HUES6 (cell line): ENCODE results near the gene GIPR.

ENCODE experiments used
- H3K27ac ChIP-seq: 2 replicates; pipeline ENCODE4 v1.7.0; 2013; ENCODE audit warnings: low read depth, mild to moderate bottlenecking, low read length, inconsistent platforms
- H3K27me3 ChIP-seq: 2 replicates; pipeline ENCODE4 v1.6.1; 2013; ENCODE audit warnings: low read length; ENCODE audit not compliant: control insufficient read depth, insufficient read depth
- H3K36me3 ChIP-seq: 2 replicates; pipeline ENCODE4 v1.6.1; 2013; ENCODE audit warnings: low read length; ENCODE audit not compliant: control insufficient read depth, insufficient read depth
- H3K4me1 ChIP-seq: 2 replicates; pipeline ENCODE4 v1.6.1; 2013; ENCODE audit warnings: low read length; ENCODE audit not compliant: control insufficient read depth, insufficient read depth
- H3K4me3 ChIP-seq: 2 replicates; pipeline ENCODE4 v1.5.1; 2013; ENCODE audit warnings: low read depth, low read length
- H3K9ac ChIP-seq: one replicate; pipeline ENCODE4 v1.6.1; 2013; ENCODE audit warnings: mild to moderate bottlenecking, low read length
- H3K9me3 ChIP-seq: 2 replicates; pipeline ENCODE4 v1.6.1; 2013; ENCODE audit warnings: low read depth, low read length; ENCODE audit not compliant: control insufficient read depth, insufficient read depth

GIPR gene

DNA sequence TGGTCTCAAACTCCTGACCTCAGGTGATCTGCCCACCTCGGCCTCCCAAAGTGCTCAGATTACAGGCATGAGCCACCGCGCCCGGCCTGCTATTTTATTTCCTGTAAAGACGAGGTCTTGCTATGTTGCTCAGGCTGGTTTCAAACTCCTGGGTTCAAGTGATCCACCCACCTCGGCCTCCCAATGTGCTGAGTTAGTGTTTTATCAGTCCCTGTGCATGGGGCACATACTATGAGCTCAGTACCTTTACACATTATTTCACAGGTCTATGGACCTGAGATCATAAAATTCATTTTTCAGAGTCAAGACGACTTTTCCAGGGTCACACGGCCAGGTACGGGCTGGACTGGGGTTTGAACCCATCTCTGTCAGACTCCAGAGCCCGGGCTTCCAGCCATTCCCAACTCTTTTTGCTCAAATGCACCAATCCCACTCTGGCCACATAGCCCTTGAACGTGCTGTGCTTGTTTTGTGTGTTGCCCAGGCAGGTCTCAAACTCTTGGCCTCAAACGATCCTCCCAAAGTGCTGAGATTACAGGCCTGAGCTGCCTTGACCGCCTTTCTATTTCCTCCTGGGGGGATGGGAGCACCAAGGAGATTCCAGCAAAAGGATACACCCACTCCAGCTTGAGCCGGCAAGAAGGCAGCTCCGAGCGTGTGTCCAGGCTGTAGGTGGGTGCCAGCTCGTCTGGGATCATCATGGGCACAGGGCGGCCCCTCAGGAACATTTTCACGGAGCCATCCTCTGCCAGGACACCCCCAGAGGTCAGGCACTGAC lies 29.9 kb upstream of the GIPR start:
- Histone ChIP-seq H3K9me3 (no peaks in the 10 kb centered on the region), H3K27ac (no peak overlapping the region; the same call in 1 of the 2 replicates), H3K4me3 (peak overlapping the region; percentile 71), H3K36me3 (no peaks in the 10 kb centered on the region), H3K4me1 (peaks cover 17% of the 10 kb centered on the region), H3K9ac (peak overlapping the region; percentile 48), H3K27me3 (no peaks in the 10 kb centered on the region)

DNA sequence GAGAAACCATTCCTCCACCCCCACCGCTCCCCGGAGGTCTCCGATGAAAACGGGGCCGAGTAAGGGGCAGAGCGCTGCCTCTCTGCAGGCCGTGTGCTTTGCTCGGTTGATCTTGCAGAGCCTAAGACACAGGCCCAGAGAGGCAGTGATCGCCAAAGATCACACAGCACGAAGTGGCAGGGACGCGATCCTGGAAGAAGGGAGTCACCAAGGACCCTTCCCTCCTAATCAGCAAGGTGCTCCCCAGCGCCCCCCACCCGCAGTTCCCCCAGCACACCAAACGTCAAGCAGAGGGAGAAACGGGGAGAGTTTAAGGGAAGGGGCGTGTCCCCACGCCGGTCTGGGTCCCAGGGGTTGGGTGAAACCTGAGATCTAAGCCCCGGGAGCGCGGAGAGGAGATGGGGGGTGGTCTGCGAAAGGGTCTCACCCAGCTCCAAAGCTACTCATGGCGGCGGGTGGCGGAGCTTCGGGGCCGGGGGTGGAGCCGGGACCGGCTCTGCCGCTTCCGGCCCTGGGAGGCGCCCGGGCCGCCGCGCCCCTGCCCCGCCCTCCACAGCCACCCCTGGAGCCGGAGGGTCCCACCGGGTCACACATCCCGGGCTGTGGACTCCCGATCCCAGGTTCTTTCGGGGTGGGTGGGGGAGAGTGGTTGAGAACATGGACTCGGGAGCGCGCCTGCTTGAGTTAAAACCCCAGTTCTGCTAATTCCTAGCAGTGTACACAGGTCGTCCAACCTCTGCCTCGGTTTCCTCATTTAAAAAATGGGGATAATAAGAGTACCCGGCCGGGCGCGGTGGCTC lies 28.9 kb upstream of the GIPR start, which contains the start of gene EML2:
EML2 (minus strand) TSS at position 468 of the 800 bp plus-strand sequence; CDS start at position 447, 21 bp downstream.
- Histone ChIP-seq H3K9ac (peak within 1 kb of the TSS; percentile 48), H3K4me1 (peaks cover 21% of the 10 kb centered on the region), H3K27ac (no peak within 1 kb of the TSS; the same call in 1 of the 2 replicates)

DNA sequence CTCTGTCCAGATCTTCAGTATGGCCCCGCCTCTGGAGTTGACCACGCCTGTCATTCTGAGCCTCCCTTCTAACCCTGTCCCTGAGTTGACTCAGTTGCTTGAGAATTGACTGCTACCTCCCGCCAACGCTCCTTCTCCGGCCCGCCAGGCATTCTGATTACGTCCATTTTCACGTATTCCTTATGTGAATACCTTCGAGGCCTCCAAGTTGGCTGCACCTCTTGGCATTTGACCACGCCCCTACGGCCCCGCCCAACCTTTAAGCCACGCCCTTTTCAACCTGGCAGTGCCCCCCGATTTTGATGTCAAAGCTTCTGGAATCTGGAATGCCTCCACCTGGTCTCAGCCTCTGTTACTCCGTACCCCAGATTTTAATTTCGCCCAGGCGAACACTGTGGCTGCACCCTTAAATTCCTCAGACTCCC lies 27.2 kb upstream of the GIPR start:
- 0 out of 2 replicates have a peak, but pooled peaks cover 4% of the 10 kb centered on the region for H3K27me3 ChIP-seq
- H3K27ac ChIP-seq, result no peak overlapping the region
- no peaks in the 10 kb centered on the region for H3K9me3 ChIP-seq
- H3K4me3 ChIP-seq, result peak overlapping the region; percentile 58
- peaks cover 26% of the 10 kb centered on the region for H3K4me1 ChIP-seq
- no peak overlapping the region for H3K9ac ChIP-seq
- H3K36me3 ChIP-seq, result no peaks in the 10 kb centered on the region

More for the DNA sequence above, 28.9 kb upstream of the GIPR start, which contains the start of gene EML2:
- Histone ChIP-seq H3K9me3 (no peaks in the 10 kb centered on the region), H3K4me3 (peak within 1 kb of the TSS; percentile 71), H3K27me3 (no peaks in the 10 kb centered on the region), H3K36me3 (no peaks in the 10 kb centered on the region)

DNA sequence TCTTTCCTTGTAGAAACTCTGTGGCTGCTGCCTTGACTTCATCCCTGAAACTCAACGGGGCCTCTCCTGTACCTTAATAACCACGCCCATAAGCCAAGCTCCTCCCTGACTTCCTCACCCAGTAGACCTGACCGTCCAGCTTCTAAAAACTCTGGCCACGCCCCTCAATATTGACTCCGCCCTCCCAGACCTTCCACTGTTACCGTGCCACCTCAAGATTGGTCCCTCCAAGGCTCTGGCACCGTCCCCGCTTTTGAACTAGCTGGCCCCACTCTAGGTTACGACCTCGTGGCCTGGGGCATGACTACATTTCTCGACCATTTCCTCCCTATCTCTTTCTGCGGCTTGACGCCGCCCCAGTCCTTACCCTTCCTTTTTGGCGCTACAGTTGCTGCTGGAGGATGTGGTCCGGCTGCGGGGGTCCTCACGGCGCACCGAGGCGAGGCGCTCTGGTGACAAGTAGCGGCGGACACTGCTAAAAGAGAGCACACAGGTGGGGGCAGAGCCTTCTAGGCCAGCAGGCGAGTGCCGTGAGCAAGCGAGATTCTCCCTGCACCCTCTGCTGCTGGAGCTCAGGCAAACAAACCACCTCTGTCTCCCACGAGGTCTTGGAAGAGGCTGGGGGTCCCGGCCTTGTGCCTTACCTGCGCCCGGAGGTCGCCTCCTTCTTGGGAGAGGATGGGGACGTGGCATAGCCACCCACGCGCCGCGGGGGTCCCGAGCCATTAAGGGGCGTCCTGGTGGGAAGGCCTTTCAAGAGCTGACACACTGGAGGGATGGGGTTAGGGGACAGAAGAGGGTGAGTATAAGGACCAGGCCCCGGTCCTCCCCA lies 26.5 kb upstream of the GIPR start:
- H3K9ac ChIP-seq, result peak overlapping the region; percentile 39
- H3K27ac ChIP-seq, result no peak overlapping the region; the same call in 1 of the 2 replicates
- H3K4me3 ChIP-seq, result peak overlapping the region; percentile 58
- peaks cover 26% of the 10 kb centered on the region for H3K4me1 ChIP-seq
- H3K36me3 ChIP-seq, result no peaks in the 10 kb centered on the region
- 0 out of 2 replicates have a peak, but pooled peaks cover 4% of the 10 kb centered on the region for H3K27me3 ChIP-seq
- no peaks in the 10 kb centered on the region for H3K9me3 ChIP-seq

DNA sequence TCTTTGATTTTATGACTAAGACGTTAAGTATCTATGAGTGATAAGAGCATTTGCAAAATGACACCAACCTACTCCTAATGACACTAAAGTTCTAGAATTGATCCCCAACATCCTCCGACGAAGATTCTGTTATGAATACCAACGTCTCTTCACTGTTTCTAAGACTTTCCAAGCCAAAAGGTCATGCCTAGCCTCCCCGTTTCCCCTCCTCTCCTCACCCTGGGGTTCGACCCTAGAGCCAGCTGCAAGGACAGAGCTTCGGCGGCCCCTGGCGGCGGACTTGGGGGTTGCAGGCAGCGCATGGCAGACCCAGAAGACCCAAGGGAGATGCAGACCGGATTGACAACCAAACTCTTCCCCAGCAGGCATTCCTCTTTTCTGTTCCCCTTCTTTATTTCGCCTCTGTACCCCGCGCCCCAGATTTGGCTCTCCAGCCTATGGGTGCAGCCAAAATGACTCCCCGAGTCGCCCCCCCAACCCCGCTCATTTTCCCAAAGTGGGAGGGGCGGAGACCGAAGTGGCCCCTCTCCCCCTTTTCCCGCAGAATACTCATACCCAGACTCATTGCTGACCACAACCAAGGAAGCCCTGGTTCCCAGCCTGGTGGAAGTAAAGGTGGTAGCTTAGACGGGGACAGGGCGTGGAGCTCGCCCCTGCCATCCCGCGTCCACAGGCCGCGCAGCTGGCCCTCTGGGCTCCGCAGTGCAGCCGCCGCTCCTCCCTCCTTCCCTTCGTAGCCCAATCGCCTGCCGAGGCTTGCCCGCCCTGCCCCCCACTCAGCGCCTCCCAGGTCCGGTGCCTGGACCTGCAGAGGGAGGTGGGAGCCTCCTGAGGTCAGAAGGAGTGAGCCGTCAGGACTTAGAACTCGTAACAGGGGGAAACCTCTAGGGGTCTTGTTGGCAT lies 24.7 kb upstream of the GIPR start:
- H3K4me3 ChIP-seq, result peak overlapping the region; percentile 80
- H3K9me3 ChIP-seq, result no peaks in the 10 kb centered on the region
- H3K4me1 ChIP-seq, result peaks cover 20% of the 10 kb centered on the region
- H3K27me3 ChIP-seq, result 0 out of 2 replicates have a peak, but pooled peaks cover 4% of the 10 kb centered on the region
- H3K9ac ChIP-seq, result peak overlapping the region; percentile 18
- H3K36me3 ChIP-seq, result no peaks in the 10 kb centered on the region
- H3K27ac ChIP-seq, result no peak overlapping the region

DNA sequence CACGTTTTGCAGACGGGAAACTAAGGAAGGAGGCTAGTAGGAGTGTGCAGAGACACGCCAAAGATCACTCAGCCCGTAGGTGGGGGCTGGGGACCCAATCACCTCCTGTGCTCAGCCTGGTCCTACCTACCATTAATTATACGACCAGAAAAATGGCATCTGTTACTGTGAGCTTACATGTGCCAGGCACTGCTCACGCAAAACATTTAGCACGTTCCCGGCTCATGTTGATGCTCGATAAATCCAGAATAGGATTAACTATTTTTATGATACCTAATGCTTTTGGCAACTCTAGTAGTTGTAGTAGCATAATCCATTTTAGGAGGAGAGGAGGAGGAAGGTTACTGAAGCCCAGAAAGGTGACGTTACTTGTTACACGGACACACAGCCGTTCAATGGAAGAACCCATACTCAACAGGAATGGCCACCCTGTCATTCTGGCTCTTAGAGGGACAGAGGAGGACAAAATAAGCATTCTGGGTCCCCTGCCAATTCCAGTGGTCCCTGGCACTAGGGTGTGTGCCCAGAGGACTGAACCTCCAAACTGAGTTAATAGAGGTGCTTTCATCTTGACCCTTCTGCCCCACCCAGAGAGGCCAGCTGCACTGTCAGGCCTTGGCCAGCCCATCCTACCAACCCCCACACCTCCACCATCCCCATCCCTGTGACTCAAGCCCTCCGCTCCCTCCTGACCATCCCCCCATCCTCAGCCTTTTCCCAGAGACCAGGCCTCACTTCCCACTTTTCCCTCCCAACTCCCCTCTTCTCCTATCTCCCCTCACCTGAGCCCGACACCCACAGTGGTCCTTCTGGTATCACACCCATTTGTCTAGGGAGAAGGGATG lies 23.9 kb upstream of the GIPR start:
- Histone ChIP-seq H3K9me3 (no peaks in the 10 kb centered on the region), H3K9ac (no peak overlapping the region), H3K36me3 (no peaks in the 10 kb centered on the region), H3K4me1 (peaks cover 14% of the 10 kb centered on the region), H3K4me3 (peak overlapping the region; percentile 80), H3K27me3 (0 out of 2 replicates have a peak, but pooled peaks cover 4% of the 10 kb centered on the region), H3K27ac (no peak overlapping the region)

DNA sequence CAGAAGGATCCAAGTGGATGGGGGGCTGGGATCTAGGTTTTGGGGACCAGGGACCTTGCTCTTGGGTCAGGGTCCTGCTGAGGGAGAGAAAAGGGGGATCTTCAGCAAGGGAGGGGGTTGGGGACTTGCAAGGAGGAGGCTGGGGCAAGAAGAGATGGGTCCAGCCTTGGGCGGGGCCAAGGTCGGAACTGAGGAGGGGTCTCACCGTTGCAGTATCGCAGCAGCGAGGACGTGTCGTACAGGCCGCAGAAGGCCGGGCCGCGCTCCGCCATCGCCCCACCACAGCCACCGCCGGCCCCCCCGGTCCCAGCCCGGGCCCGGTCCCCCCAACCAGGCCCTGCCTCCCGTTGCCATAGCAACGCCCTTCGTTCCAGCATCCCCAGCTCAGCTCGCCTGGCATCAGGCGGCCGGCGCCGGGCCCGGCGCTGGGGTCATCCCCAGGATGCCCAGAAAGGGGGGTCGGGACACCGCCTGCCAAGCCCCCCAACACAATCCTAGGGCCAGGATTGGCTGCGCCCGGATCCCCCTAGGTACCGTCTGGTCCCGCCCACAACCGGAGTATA lies 22.9 kb upstream of the GIPR start:
- no peak overlapping the region for H3K4me3 ChIP-seq
- 0 out of 2 replicates have a peak, but pooled peaks cover 4% of the 10 kb centered on the region for H3K27me3 ChIP-seq
- no peaks in the 10 kb centered on the region for H3K36me3 ChIP-seq
- H3K4me1 ChIP-seq, result peaks cover 14% of the 10 kb centered on the region
- H3K9ac ChIP-seq, result no peak overlapping the region
- no peak overlapping the region for H3K27ac ChIP-seq
- no peaks in the 10 kb centered on the region for H3K9me3 ChIP-seq

DNA sequence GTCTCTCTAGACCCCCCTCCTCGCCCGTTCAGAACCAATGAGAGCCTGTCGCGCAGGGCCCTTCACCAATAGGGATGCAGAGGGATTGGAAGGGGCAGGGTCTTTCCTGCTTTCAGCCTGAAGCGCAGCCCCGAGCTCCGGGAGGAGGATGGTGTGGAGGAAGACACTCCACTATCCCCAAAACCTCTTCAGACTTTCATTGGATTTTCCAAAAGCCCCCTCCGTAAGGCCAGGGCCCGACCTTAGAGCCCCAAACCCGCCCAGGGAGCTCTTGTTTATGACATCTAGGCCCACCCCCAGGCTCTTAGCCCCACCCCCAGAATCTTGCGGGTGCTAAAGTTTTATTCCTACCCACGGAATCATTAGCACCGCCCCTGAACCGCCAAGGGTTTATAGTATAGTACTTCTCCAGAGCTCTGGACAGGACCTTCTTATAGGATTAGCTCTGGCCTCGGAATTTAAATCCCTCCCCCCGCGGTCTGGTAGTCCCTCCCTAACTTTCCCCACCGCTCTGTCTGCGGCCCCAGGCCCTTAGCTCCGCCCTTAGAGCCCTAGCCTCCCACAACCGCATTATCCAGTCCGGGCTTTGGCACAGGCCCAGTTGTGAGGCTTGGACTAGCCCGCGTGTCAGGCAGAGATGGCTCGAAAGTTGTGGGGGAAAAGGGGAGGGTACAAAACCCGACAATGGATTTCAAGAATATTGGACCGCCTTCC lies 22.2 kb upstream of the GIPR start:
- Histone ChIP-seq H3K9ac (no peak overlapping the region), H3K36me3 (no peaks in the 10 kb centered on the region), H3K27me3 (0 out of 2 replicates have a peak, but pooled peaks cover 4% of the 10 kb centered on the region), H3K27ac (no peak overlapping the region), H3K4me1 (peaks cover 14% of the 10 kb centered on the region), H3K4me3 (peak overlapping the region; percentile 49), H3K9me3 (no peaks in the 10 kb centered on the region)

DNA sequence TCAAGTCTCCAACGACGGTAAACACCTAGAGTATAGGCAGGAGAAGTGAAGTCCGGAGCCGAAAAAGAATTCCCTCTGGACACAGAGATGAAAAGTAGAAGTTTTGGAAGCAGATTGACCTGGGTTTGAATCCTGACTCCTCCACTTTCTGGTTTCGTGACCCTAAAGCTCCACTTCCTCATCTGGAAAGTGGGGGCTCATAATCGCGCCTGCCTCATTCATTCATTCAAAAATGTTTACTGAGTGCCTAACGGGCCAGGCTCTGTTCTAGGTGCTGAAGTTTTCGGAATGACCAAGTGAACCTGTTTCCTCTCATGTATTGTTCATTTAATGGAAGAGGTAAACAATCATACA lies 21.7 kb upstream of the GIPR start:
- no peak overlapping the region for H3K27ac ChIP-seq
- H3K4me3 ChIP-seq, result peak overlapping the region; percentile 49
- 0 out of 2 replicates have a peak, but pooled peaks cover 4% of the 10 kb centered on the region for H3K27me3 ChIP-seq
- H3K9me3 ChIP-seq, result no peaks in the 10 kb centered on the region
- no peak overlapping the region for H3K9ac ChIP-seq
- no peaks in the 10 kb centered on the region for H3K36me3 ChIP-seq
- H3K4me1 ChIP-seq, result peaks cover 14% of the 10 kb centered on the region
